GM21528 (cell line): Measurements from ENCODE around the gene KANSL3.
"Not testable (repeated sequence)": the region's sequence is repeated elsewhere in the genome, so short reads cannot be mapped to it uniquely, and the experiment has no call there.

ENCODE experiments used
- ATAC-seq: cut with Tn5 transposase; IDR thresholded peaks from one replicate; pipeline ENCODE4 v1.9.1; 2021; ENCODE audit warnings: mild to moderate bottlenecking, moderate library complexity; ENCODE audit not compliant: unreplicated experiment, low FRiP score

The KANSL3 gene

GRCh38 chr2:96656540-96656939 is 18.4 kb upstream of the KANSL3 start:
- no peak for ATAC-seq

DNA sequence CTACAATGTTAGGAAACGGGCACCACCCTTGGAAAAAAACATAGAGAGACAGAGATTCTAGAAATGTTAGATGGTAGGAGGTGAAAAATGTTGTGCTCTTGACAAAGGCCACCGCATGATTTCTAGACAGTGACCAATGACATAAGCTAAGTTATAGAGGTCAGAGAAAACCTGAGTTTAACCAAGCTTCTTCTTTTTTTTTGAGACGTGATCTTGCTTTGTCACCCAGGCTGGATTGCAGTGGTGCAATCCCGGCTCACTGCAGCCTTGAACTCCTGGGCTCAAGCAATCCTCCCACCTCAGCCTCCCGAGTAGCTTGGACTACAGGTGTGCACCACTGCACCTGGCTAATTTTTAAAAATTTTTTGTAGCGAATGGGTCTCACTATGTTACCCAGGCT is 17.4 kb upstream of the KANSL3 start:
- ATAC-seq: no peak

- not testable (repeated sequence) for ATAC-seq
Measured at GRCh38 chr2:96654791-96655190, 16.7 kb upstream of the KANSL3 start.

- ATAC-seq: no peak
Measured at GRCh38 chr2:96651793-96652192, 13.7 kb upstream of the KANSL3 start.

DNA sequence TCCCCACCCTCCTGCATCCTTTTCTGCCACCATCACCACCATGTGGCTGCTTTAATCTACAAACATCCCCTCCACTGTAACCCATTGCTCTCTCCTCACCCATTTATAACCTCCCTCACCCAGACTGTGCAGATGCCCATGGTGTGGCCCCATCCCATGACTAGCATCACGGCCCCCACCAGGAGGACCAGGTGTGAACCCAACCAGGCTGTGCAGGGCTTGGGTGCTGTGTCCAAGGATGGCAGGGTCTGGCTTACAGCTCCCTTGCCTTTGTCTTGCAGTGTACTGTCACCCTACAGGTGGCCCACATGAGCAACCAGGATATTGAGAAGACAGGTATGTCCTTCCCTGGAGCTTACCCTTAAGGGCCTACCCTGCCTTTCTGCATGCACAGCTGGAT is 11.2 kb upstream of the KANSL3 start:
- no peak for ATAC-seq

GRCh38 chr2:96648306-96648930 is 10.3 kb upstream of the KANSL3 start:
- ATAC-seq: no peak

DNA sequence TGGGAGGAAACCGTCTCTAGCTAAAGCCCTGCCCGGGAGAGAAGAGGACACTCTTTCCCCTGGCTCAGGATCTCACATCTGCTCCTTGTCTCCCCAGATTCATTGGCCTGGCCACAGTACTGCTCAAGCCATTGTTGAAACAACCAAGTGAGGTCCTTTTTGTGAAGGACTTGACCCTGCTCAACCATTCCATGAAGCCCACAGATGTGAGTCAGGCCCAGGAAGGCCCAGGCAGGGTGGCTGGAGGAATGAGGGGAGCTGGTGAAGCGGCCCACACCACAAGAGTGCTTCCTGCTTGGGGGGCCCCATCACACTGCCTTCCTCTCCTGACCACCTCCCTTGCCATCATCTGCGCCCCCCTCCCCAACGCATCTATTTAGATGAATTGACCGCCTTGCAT is 9.6 kb upstream of the KANSL3 start:
- ATAC-seq: no peak

GRCh38 chr2:96642564-96643360 is 4.7 kb upstream of the KANSL3 start, which contains the start of gene FER1L5:
Gene FER1L5 (plus strand): TSS chr2:96642764. CDS start chr2:96642837, 73 bp downstream.
- no peak for ATAC-seq

DNA sequence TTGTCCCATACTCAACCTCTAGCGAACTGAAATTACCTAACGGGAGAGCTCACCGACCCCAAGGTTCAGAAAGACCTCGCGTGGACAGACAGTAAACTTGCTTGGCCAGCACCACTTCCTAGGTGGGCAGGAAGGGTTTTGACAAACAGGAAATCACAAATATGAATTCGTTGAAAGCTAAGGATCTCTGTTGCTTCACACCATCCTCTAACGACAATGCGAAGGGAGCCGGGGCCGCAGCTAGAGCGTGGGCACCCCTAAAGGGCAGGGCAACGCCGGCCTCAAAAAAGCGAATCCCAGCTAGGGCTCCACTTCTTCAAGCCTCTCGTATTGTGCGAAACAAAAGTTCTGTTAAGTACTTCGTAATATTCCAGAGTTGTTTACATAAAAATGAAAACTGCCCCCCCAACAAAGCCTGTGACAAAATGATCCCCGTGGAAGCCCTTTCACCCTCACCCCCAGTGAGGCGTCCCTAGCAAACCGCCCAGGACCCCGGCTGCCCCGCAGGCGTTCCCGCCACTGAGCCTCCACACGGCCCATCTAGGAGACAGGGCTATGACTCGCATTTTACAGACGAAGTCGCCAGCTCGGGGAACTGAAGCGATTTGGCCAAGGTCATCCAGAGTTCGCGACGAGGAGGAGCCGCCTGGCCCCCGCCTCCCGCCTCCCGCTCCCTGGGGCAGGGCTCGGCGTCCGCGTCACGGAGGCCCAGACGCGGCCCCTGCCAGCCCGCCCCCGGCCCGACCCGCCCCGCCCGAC is 548 bp downstream of the KANSL3 start:
- peak; percentile 58 for ATAC-seq

- no peak for ATAC-seq
Measured at GRCh38 chr2:96636551-96637171, 1.5 kb downstream of the KANSL3 start.

- ATAC-seq: no peak
Measured at GRCh38 chr2:96633641-96634040, 4.5 kb downstream of the KANSL3 start.

- no peak for ATAC-seq
Measured at GRCh38 chr2:96631804-96632435, 6.2 kb downstream of the KANSL3 start.

GRCh38 chr2:96626553-96626942 is 11.6 kb downstream of the KANSL3 start:
- ATAC-seq: no peak

DNA sequence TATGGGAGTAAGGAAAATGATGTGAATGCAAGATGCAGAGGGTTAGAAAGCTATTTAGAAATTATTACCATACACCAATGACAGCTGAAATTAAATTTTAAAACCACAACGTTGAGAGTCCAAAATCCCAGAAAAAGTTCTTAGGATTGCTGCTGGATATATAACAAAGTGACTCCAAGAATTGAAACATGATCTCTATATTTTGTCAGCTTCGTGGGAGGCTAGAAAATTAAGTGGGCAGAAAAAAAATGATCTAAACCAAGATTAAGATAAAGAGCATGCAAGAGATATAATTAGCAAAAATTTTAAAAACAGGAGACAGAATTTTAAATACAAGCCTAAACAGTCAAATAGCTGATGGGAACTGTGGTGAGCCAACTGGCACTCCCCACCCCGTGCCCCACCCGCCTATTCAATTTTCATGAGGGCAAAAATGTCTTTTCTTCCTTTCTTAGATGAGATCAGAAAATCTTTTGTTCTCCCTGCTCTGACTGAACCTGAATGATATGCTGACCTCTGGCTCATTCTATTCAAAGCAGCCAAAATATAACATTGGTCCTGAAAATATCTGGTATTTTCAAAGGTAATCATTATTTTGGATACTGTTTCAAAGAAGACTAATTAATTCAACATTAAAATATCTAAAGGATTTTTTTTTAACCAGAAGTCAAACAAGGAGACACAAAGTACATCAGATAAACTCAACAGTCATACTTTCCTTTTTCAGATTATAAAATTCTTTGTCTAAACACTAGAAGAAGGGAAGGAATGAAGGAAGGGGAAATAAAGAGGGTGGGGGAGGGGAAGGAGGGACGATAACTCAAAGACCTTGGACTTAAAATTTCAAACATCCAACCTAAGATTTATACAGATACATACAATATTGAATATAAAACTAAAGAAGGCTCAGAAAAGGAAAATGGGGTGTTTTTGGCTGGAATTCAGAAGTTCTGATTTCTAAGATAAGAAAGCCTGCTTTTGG is 12.2 kb downstream of the KANSL3 start:
- no peak for ATAC-seq

DNA sequence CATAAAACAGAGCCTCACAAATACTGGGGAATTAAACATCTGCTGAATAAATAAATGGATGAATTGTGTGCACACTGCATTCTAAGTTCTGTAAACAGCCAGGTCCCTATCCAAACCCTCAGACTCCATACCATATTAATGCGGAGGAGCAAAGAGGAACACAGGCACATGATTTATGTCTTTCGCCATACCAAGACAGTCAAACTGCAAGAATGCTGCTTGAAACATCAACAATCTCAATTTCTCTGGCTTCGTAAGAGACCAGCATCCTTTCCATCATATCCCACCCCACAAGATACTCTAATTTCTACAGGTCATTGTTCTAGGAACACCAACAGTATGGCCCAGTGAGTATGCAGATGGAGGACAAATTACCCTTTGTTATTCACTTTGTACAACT is 15.0 kb downstream of the KANSL3 start:
- ATAC-seq: no peak

- ATAC-seq: no peak
Measured at GRCh38 chr2:96622544-96622943, 15.6 kb downstream of the KANSL3 start.

- ATAC-seq: no peak
Measured at GRCh38 chr2:96618596-96619283, 19.4 kb downstream of the KANSL3 start.

DNA sequence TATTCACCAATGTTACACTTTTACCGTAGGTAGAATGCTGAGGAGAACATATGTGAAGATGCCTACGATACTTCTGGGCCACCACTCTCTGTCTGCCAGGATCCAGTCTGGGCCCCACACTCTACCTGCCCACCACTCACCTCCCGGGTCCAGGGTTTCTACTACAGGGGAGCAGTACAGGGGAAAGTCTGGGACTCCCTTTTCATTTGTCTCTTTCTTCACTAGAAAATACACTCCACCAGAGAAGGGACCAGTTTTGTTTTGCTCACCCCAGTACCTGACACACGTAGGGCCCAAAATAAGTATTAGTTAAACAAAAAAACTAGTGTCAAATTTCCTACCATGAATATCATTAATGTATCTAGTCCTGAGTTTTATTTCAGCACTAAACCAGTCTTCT is 21.1 kb downstream of the KANSL3 start:
- ATAC-seq: no peak

GRCh38 chr2:96616535-96616934 is 21.6 kb downstream of the KANSL3 start:
- ATAC-seq: no peak
